ENCODE measurements around the gene PHKA2.

DNA sequence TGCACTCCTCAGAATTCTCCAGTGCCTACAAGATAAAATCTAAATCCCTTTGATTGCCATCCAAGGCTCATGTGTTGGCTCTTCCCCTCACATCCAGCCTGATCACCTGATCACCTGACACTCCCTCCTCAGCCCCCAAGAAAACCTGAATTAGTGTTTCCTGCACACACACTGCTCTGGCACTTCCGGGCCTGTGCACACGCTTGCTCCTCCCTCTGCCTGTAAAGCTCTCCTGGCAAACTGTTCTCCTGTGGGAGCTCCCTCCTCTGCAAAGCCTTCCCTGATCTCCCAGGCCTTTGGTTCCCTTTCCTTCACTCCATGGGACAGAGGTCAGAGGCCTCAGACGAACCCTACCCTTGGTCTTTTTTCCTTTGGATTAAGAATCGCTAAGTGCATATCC is 19.9 kb downstream of the PHKA2 start:
- TF ChIP-seq POLR2A (IDR thresholded peaks at IDR 0.05; ENCODE audit: extremely low read depth, insufficient read length) (no peak), MYC (IDR thresholded peaks at IDR 0.05; ENCODE audit: low read depth, low read length) (no peak)
- TF ChIP-seq, protein P1, sequence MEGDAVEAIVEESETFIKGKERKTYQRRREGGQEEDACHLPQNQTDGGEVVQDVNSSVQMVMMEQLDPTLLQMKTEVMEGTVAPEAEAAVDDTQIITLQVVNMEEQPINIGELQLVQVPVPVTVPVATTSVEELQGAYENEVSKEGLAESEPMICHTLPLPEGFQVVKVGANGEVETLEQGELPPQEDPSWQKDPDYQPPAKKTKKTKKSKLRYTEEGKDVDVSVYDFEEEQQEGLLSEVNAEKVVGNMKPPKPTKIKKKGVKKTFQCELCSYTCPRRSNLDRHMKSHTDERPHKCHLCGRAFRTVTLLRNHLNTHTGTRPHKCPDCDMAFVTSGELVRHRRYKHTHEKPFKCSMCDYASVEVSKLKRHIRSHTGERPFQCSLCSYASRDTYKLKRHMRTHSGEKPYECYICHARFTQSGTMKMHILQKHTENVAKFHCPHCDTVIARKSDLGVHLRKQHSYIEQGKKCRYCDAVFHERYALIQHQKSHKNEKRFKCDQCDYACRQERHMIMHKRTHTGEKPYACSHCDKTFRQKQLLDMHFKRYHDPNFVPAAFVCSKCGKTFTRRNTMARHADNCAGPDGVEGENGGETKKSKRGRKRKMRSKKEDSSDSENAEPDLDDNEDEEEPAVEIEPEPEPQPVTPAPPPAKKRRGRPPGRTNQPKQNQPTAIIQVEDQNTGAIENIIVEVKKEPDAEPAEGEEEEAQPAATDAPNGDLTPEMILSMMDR (IDR thresholded peaks at IDR 0.05; ENCODE audit: low read depth, low read length), result no peak
- TF ChIP-seq, protein P2, sequence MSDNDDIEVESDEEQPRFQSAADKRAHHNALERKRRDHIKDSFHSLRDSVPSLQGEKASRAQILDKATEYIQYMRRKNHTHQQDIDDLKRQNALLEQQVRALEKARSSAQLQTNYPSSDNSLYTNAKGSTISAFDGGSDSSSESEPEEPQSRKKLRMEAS (IDR thresholded peaks at IDR 0.05; ENCODE audit: low read depth, low read length), result no peak

Data from NB4 (cell line).